Mucosa of rectum (tissue), 2 donors: ENCODE results near the gene RFFL.

Source experiments
- H3K27ac ChIP-seq, 2 donors: one replicate each; pipeline ENCODE4 v1.7.0; 2013; ENCODE audit warnings: inconsistent platforms in 2 of 2, low read depth in 2 of 2, low read length in 2 of 2
- H3K27me3 ChIP-seq, 2 donors: one replicate each; pipeline ENCODE4 v1.7.0; 2013; ENCODE audit warnings: low read length in 2 of 2; ENCODE audit not compliant: control insufficient read depth in 2 of 2, insufficient read depth in 2 of 2
- H3K36me3 ChIP-seq, 2 donors: one replicate each; pipeline ENCODE4 v1.7.0; 2013; ENCODE audit warnings: low read length in 2 of 2; ENCODE audit not compliant: control insufficient read depth in 2 of 2, insufficient read depth in 2 of 2
- H3K4me1 ChIP-seq, 2 donors: one replicate each; pipeline ENCODE4 v1.7.0; 2013; ENCODE audit warnings: low read length in 2 of 2, mild to moderate bottlenecking in 1 of 2; ENCODE audit not compliant: control insufficient read depth in 2 of 2, insufficient read depth in 2 of 2
- H3K4me3 ChIP-seq, 2 donors: one replicate each; pipeline ENCODE4 v1.7.0; 2013; ENCODE audit warnings: low read length in 2 of 2
- H3K9ac ChIP-seq, 2 donors: one replicate each; pipeline ENCODE4 v1.7.0; 2013; ENCODE audit warnings: low read length in 2 of 2, low read depth in 1 of 2, mild to moderate bottlenecking in 1 of 2
- H3K9me3 ChIP-seq, 2 donors: one replicate each; pipeline ENCODE4 v1.7.0; 2013; ENCODE audit warnings: low read length in 2 of 2; ENCODE audit not compliant: control insufficient read depth in 2 of 2
- donor health status: healthy.
- donor health status: Normal muscosa, but diverticular disease.

The RFFL gene

DNA sequence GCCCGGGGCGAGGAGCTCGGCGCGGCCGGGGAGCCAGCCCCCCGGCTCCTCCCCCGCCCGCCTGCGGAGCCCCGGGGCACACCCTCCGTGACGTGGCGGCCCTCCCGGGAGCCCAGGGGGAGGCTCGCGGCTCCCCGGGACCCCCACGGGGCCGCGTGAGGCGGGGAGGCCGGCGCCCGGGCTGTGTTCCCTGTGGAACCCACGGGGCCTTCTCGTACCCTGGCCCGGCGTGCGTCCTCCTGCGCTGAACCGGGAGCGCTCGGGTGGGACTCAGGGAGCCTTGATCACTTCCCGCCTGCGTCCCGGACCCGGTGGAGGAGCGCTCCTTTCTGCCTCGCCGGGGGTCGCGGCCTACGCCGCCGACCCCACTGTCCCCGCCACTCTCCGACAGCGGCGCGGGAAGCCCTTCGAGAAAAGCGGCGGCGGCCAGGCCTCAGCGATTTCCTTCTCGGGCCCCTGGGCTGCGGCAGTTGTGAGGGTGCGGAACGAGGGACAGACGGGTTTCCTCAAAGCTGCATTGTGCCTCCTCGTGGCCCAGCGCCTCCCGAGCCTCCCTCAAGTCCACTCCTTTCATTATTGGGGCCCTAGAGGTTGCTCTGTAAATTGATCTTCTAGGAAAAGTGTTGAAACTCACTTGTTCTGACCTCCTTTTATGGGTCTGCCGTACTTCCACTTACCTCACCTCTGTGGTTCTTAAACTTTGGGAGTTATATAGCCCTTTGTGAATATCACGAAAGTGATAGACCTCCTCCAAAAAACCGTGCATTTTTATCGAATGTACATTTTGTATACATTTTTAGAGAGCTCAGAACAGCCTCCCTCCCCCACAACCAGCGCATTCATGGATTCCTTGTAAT lies 82.6 kb downstream of the RFFL start:
- Histone ChIP-seq H3K27ac (peak overlapping the region; percentile 95 to 97), H3K9ac (peak overlapping the region; percentile 88 to 97), H3K27me3 (no peaks in the 10 kb centered on the region), H3K36me3 (peaks cover 0 to 2% of the 10 kb centered on the region in 2 donors), H3K9me3 (no peaks in the 10 kb centered on the region), H3K4me3 (peak overlapping the region; percentile 82 to 83), H3K4me1 (peaks cover 8 to 15% of the 10 kb centered on the region in 2 donors)

DNA sequence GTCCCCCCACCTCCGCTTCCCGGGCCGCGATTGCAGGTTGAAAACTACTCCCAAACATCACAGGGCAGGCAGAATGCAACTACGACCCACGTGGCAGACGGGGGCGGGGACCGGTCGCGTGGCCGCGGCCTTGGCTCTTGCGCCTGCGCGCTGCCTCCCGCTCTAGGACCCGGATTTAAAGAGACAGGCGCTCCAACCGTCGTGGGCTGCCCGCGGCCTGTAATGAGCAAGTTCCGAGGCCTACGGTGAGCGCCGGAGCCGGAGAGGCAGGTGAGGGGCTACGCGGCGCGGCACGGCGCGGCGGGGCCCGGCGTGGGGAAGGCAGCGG lies 83.2 kb downstream of the RFFL start, which contains the start of gene LIG3:
TSS of gene LIG3 (plus strand) at position 160 of the 328 bp plus-strand sequence. CDS start 2,494 bp downstream, outside the sequence.
- H3K27ac ChIP-seq = peak within 1 kb of the TSS; percentile 95 to 97
- peak within 1 kb of the TSS; percentile 88 to 97 for H3K9ac ChIP-seq
- H3K27me3 ChIP-seq = no peaks in the 10 kb centered on the region
- peak within 1 kb of the TSS; percentile 82 to 83 for H3K4me3 ChIP-seq
- H3K9me3 ChIP-seq = no peaks in the 10 kb centered on the region
- H3K36me3 ChIP-seq = peaks cover 0 to 2% of the 10 kb centered on the region in 2 donors
- peaks cover 8 to 15% of the 10 kb centered on the region in 2 donors for H3K4me1 ChIP-seq

DNA sequence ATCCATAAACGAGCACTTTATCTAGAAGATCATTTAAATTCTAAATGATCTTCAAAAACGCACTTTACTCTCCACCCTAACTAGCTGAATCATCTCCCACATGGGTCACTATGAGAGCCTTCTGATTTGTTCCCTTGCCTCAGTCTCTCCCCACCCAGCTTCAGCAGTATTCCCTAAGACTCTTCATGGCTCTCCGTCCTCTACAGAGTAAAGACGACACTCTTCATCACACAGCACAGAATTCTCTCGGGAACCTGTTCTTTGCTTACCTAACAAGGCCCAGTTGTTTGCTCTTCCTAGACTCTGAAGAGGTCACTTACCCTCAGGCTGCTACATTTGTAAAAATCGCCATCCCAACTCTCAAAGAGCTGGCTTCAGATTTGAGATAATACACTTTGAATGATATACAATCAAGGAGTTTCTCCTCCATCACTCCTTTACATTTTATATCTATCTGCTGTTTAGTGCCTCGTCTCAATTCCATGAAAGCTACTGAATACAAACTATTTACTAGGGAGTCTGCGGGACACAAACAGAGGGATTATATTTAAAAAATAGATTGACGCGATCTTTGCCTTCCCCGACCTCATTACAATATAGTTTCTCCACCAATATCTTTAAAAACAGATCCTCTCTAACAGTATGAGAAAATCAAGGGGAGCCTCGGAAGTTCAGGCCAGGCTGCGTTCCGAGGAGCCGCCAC lies 83.7 kb downstream of the RFFL start:
- Histone ChIP-seq H3K9me3 (no peaks in the 10 kb centered on the region), H3K4me1 (peaks cover 8 to 15% of the 10 kb centered on the region in 2 donors), H3K36me3 (peaks cover 0 to 2% of the 10 kb centered on the region in 2 donors), H3K27me3 (no peaks in the 10 kb centered on the region), H3K27ac (peak overlapping the region; percentile 95 to 97), H3K9ac (peak overlapping the region; percentile 88 to 97), H3K4me3 (peak overlapping the region; percentile 82 to 83)

DNA sequence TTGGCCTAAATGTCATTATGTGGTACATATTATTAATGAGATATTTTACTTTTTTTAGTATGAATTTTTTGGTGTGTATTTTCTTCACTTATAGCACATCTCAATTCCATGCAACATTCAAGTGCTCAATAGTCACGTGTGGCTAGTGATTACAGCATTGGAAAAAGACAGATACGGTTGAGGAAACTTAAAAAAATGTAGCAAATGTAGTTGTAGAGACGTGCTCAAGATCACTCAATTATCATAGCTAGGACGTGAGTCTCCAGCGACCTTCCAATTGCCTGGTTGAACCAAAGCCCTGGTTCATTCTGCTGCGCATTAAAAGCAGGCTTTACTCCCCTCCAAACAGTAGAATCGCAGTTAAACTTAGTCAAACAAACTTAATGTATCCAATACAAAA lies 84.4 kb downstream of the RFFL start:
- Histone ChIP-seq H3K27ac (no peak overlapping the region), H3K4me3 (no peak overlapping the region), H3K9ac (no peak overlapping the region), H3K27me3 (no peaks in the 10 kb centered on the region), H3K36me3 (peaks cover 0 to 2% of the 10 kb centered on the region in 2 donors), H3K9me3 (no peaks in the 10 kb centered on the region), H3K4me1 (peaks cover 8 to 15% of the 10 kb centered on the region in 2 donors)

DNA sequence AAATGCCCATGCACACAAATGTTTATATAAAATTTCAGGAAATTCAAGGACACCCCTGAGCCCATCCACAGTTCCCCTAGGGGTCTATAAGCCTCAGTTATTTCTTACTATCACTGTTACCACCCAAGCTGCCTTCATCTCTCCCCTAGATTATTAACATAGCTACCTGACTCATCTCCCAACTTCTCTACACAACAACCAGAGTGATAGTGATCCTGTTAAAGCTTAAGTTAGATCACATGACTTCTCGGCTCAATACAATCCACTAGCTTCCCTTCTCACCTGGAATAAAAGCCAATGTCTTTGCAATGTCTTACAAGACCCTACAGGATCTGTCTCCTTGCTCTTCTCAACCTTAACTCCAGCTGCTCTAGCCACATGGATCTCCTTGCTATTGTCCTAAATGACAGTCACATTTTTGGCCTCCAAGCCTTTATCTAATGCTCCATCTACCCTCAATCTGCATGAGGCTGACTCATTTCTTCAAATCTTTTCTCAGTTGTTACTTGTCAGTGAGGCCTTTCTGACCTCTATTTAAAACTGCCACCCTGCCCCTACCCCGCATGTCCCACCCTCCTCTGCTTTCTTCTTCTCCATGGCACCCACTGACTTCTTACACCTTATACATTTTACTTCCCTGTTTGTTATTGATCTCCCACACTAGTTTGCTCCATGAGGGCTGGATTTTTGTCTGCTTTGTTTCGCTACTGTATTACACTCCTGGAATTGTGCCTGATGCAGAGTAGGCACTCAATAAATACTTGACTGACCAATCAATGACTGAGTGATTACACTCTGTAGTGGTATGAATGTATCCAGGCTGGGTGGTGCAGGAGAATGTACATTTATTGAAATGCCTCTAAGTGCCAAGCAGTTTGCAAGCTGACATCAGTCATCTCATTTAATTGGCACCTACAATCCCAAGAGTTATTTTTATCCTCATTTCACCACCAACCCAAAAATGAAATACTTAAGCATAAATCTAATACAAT lies 88.4 kb downstream of the RFFL start:
- H3K9ac ChIP-seq = no peak overlapping the region
- peaks cover 0 to 3% of the 10 kb centered on the region in 2 donors for H3K4me1 ChIP-seq
- no peaks in the 10 kb centered on the region for H3K27me3 ChIP-seq
- no peak overlapping the region for H3K4me3 ChIP-seq
- no peaks in the 10 kb centered on the region for H3K36me3 ChIP-seq
- H3K9me3 ChIP-seq = no peaks in the 10 kb centered on the region
- no peak overlapping the region for H3K27ac ChIP-seq

DNA sequence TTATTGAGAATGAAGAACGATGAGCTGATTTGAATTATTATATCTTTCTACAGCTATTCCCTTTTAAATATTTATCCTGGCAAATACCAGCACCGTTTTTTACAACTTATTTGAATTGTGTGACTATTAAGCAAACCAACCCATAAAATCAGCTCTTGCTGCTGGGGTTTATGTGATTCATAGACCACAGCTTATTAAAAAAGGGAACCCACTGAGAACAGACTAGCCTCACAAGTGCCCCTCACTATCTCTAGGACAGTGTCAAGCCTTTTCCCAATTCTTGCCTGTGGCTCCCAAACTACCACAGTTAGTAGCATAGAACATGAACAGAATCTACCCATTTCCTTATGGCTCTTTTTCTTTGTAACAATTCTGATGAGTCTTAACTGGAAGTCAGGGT lies 89.3 kb downstream of the RFFL start:
- H3K36me3 ChIP-seq = no peaks in the 10 kb centered on the region
- H3K27me3 ChIP-seq = no peaks in the 10 kb centered on the region
- no peaks in the 10 kb centered on the region for H3K4me1 ChIP-seq
- H3K4me3 ChIP-seq = no peak overlapping the region
- no peaks in the 10 kb centered on the region for H3K9me3 ChIP-seq
- no peak overlapping the region for H3K27ac ChIP-seq
- no peak overlapping the region for H3K9ac ChIP-seq

DNA sequence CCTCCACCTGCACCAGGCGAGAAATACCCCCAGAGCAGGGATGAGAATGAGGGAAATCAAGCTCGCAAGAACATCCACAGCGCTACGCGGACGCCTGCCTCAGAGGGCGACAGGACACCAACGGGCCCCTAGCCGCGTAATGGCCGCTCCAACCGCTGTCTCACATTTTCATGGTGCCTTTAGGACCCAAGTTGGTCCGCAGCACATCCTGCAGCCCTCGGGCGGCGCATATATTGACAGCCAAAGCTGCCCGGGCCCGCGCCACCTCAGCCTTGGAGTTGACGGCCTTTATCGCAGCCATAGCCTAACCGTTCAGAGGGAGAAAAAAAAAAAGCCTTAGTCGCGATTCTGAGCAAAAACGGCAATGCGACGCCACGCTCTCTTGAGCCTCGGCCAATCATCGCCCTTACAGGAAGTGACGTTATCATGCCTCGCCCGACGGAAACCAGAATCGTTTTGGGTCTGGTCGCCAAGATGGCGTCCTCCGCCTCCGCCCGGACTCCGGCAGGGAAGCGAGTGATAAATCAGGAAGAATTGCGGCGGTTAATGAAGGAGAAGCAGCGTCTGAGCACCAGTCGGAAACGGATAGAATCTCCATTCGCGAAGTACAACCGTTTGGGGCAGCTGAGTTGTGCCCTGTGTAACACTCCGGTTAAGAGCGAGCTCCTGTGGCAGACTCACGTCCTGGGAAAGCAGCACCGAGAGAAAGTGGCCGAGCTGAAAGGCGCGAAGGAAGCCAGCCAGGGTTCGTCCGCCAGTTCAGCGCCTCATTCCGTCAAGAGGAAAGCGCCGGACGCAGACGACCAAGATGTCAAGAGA lies 102.2 kb downstream of the RFFL start, which contains the start of the genes CCT6B and ZNF830:
TSS of gene CCT6B (minus strand) at position 368 of the 819 bp plus-strand sequence. CDS start at position 301, 67 bp downstream.
TSS of gene ZNF830 (plus strand) at position 448 of the 819 bp plus-strand sequence. CDS start at position 475, 27 bp downstream.
- H3K4me1 ChIP-seq = peaks cover 8 to 15% of the 10 kb centered on the region in 2 donors
- H3K9ac ChIP-seq = peak within 1 kb of the TSS; percentile 84 to 98
- peak within 1 kb of the TSS; percentile 93 to 99 for H3K4me3 ChIP-seq
- H3K9me3 ChIP-seq = no peaks in the 10 kb centered on the region
- H3K27me3 ChIP-seq = no peaks in the 10 kb centered on the region
- peak within 1 kb of the TSS; percentile 87 to 94 for H3K27ac ChIP-seq
- H3K36me3 ChIP-seq = peaks cover 7 to 15% of the 10 kb centered on the region in 2 donors

DNA sequence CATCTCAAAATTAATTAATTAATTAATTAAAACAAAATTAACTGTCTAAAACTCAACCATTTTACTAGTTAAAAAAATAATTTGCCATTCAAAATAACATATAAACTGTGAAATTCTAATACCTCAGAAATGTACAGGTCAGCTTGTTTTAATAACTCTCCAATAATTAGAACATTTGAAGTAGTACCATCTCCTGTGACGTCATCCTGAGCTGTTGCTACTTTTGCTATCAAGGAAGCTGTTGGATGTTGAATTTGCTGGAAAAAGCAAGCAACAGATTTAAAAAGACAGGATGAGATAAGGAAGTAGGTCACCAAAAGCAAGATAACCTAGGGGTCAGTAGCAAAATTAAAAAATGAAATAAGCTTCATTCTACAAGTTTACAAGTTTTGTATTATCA lies 105.1 kb downstream of the RFFL start:
- Histone ChIP-seq H3K27me3 (no peaks in the 10 kb centered on the region), H3K4me3 (no peak overlapping the region), H3K9me3 (no peaks in the 10 kb centered on the region), H3K4me1 (peaks cover 8 to 15% of the 10 kb centered on the region in 2 donors), H3K36me3 (no peaks in the 10 kb centered on the region), H3K9ac (no peak overlapping the region), H3K27ac (no peak overlapping the region)
